Nephron progenitor cell (in vitro differentiated cells): ENCODE data around the gene COL4A2.

Experiments
- DNase-seq: peaks from one replicate; pipeline ENCODE4 v3.0.0; 2021
- H3K27ac Mint-ChIP-seq: 2 replicates; pipeline ENCODE4 v1.8.0; 2021; ENCODE audit warnings: mild to moderate bottlenecking, moderate library complexity, mixed read lengths
- H3K27me3 Mint-ChIP-seq: 2 replicates; pipeline ENCODE4 v1.8.0; 2021; ENCODE audit warnings: mild to moderate bottlenecking, low read depth, mixed read lengths; ENCODE audit not compliant: poor library complexity
- H3K36me3 Mint-ChIP-seq: 2 replicates; pipeline ENCODE4 v1.8.0; 2021; ENCODE audit warnings: low read depth, mixed read lengths
- H3K4me1 Mint-ChIP-seq: 2 replicates; pipeline ENCODE4 v1.8.0; 2021; ENCODE audit warnings: mixed read lengths
- H3K4me3 Mint-ChIP-seq: 2 replicates; pipeline ENCODE4 v1.8.0; 2021; ENCODE audit warnings: mild to moderate bottlenecking, moderate library complexity, mixed read lengths
- H3K9me3 Mint-ChIP-seq: 2 replicates; pipeline ENCODE4 v1.8.0; 2021; ENCODE audit warnings: mild to moderate bottlenecking, moderate library complexity, mixed read lengths
- CTCF ChIP-seq: fragments of 200-600 bp; sonication (generic); IDR thresholded peaks from 2 replicates; pipeline ENCODE4 v1.5.0; 2021; ENCODE audit warnings: antibody characterized with exemption

The COL4A2 gene

GRCh38 chr13:110503037-110503901 lies 196.2 kb downstream of the COL4A2 start:
- H3K36me3 Mint-ChIP-seq = peaks cover 91% of the 10 kb centered on the region
- TF ChIP-seq CTCF = no peak
- no peaks in the 10 kb centered on the region for H3K27me3 Mint-ChIP-seq
- peaks cover 7% of the 10 kb centered on the region for H3K4me1 Mint-ChIP-seq
- DNase-seq = no peak
- peaks cover 12% of the 10 kb centered on the region for H3K9me3 Mint-ChIP-seq
- H3K27ac Mint-ChIP-seq = peak overlapping the region; percentile 85
- H3K4me3 Mint-ChIP-seq = no peak overlapping the region

- no peak for DNase-seq
- peaks cover 89% of the 10 kb centered on the region for H3K36me3 Mint-ChIP-seq
- H3K27me3 Mint-ChIP-seq = no peaks in the 10 kb centered on the region
- H3K9me3 Mint-ChIP-seq = peaks cover 9% of the 10 kb centered on the region
- no peak for TF ChIP-seq CTCF
- no peak overlapping the region for H3K27ac Mint-ChIP-seq
- H3K4me3 Mint-ChIP-seq = no peak overlapping the region
- H3K4me1 Mint-ChIP-seq = peaks cover 11% of the 10 kb centered on the region
These were observed 197.0 kb downstream of the COL4A2 start for GRCh38 chr13:110503979-110504499.

GRCh38 chr13:110505594-110505993 lies 198.5 kb downstream of the COL4A2 start:
- no peak overlapping the region for H3K27ac Mint-ChIP-seq
- DNase-seq = no peak

DNA sequence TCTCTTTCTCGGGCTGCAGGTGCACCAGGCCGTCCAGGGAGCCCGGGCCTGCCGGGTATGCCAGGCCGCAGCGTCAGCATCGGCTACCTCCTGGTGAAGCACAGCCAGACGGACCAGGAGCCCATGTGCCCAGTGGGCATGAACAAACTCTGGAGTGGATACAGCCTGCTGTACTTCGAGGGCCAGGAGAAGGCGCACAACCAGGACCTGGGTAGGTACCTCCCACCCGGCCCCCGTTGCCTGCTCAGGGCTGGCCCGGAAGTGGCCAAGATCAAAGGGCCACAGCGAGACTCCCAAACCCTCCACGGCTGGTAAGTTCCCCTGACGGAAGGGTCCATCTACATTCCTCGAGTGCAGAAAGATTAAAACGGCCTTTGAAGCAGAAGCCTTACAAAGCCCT lies 199.3 kb downstream of the COL4A2 start:
- no peak for TF ChIP-seq CTCF
- Mint-ChIP-seq H3K4me1 (peaks cover 20% of the 10 kb centered on the region), H3K4me3 (no peak overlapping the region), H3K27me3 (no peaks in the 10 kb centered on the region), H3K27ac (no peak overlapping the region), H3K9me3 (no peaks in the 10 kb centered on the region), H3K36me3 (peaks cover 76% of the 10 kb centered on the region)
- DNase-seq = no peak

More at GRCh38 chr13:110505594-110505993, 198.5 kb downstream of the COL4A2 start:
- Mint-ChIP-seq H3K36me3 (peaks cover 82% of the 10 kb centered on the region), H3K4me3 (no peak overlapping the region), H3K4me1 (peaks cover 20% of the 10 kb centered on the region), H3K27me3 (no peaks in the 10 kb centered on the region), H3K9me3 (no peaks in the 10 kb centered on the region)
- TF ChIP-seq CTCF = no peak

- Mint-ChIP-seq H3K27ac (no peak overlapping the region), H3K4me1 (peaks cover 20% of the 10 kb centered on the region), H3K27me3 (no peaks in the 10 kb centered on the region), H3K4me3 (no peak overlapping the region), H3K9me3 (no peaks in the 10 kb centered on the region), H3K36me3 (peaks cover 69% of the 10 kb centered on the region)
- DNase-seq = no peak
- TF ChIP-seq CTCF = no peak
These were observed 199.9 kb downstream of the COL4A2 start for GRCh38 chr13:110506859-110507566.
